SH-SY5Y (cell line): ENCODE data around the gene MESD.

Experiments
- GATA2 ChIP-seq: IDR thresholded peaks from 2 replicates; pipeline ENCODE4 v1.6.1; 2011; ENCODE audit warnings: mild to moderate bottlenecking, low read depth, low read length
- GATA3 ChIP-seq: IDR thresholded peaks from 2 replicates; pipeline ENCODE4 v1.6.1; 2011; ENCODE audit warnings: low read depth, mild to moderate bottlenecking, low read length, moderate library complexity

DNA sequence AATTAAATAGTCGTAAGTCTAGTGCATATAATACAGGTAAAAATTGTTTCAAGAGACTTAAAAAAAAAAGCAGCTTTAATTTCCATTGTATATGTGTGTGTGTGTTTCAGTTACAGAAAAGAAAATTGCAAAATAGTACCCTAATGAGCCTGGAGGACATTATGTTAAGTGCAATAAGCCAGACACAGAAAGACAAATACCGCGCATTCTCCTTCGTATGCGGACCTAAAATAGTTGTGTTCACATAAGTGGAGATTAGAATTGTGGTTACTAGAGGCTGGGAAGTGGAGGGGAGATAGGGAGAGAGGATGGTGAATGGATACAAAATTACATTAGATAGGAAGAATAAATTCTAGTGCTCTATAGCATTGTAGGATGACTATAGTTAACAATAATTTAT is 3.6 kb downstream of the MESD start:
- no peak for TF ChIP-seq GATA3
- no peak for TF ChIP-seq GATA2
